NCI-H524 treated with DMSO at 0.1 percent for 48 hours (cell line): ENCODE data around the gene TNS3.

Experiments used
- DNase-seq: peaks from one replicate; lab custom pipeline; 2025; lab: John Stamatoyannopoulos, UW

The TNS3 gene

GRCh38 chr7:47255441-47255840 lies 326.5 kb downstream of the TNS3 start:
- no peak for DNase-seq

- DNase-seq, result no peak
Observed at GRCh38 chr7:47255007-47255406, 326.9 kb downstream of the TNS3 start.

- DNase-seq, result no peak
Observed at GRCh38 chr7:47254081-47254977, 327.6 kb downstream of the TNS3 start.

GRCh38 chr7:47253650-47254080 lies 328.2 kb downstream of the TNS3 start:
- DNase-seq, result no peak

- DNase-seq, result no peak
Observed at GRCh38 chr7:47252675-47253074, 329.2 kb downstream of the TNS3 start.

DNA sequence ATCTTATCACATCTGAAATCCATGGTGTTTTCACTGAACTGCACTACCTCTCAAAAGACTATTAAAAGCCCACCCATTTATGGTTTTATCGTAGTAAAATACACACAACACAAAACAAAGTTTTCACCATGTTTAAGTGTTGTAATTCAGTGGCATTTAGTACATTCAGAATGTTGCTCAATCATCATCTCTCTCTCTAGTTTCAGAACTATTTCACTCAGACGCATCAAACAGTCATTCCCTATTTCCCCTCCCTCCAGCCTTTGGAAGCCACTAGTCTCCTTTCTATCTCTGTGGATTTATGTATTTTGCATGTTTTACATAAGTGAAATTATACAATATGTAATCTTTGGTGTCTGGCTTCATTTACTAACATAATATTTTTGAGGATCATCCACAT lies 332.6 kb downstream of the TNS3 start:
- no peak for DNase-seq

DNA sequence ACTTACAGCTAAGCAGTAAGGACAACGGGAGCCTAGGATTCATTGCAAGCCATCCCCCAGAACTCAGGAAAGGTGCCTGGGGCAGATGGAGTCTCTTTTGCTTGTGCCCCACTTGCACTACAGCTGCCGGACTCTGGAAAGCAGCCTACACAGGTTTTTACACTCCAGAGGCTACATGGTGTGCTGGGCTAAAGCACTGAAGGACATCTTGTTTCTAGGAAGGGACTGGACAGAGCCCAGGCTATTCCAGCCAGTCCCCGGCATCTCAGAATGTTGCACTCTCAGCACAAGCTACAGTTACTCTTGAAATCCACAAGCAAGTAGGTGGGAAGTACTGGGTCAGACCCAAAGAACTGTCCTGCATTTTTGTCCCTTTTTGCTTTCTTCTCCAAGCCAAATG lies 333.1 kb downstream of the TNS3 start:
- DNase-seq, result no peak

GRCh38 chr7:47247132-47247531 lies 334.8 kb downstream of the TNS3 start:
- no peak for DNase-seq

DNA sequence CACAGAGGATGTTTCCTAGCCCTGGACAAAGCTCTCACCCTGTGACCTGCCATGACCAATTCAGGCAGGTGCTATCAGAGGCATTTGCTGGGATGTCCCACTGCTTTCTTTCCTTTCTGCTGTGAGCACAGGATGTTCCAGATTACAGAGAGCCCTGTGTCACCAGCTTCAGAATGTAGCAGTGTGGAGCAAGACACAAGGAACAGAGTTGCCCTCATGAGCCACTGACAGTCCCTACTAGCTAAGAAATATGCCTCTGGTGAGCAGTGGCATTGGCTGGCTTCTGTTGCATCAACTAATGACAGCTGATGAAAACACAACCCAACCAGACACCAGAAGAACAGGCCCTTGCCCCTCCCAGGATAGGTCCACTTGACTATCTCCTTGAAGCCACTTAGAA lies 337.2 kb downstream of the TNS3 start:
- no peak for DNase-seq

DNA sequence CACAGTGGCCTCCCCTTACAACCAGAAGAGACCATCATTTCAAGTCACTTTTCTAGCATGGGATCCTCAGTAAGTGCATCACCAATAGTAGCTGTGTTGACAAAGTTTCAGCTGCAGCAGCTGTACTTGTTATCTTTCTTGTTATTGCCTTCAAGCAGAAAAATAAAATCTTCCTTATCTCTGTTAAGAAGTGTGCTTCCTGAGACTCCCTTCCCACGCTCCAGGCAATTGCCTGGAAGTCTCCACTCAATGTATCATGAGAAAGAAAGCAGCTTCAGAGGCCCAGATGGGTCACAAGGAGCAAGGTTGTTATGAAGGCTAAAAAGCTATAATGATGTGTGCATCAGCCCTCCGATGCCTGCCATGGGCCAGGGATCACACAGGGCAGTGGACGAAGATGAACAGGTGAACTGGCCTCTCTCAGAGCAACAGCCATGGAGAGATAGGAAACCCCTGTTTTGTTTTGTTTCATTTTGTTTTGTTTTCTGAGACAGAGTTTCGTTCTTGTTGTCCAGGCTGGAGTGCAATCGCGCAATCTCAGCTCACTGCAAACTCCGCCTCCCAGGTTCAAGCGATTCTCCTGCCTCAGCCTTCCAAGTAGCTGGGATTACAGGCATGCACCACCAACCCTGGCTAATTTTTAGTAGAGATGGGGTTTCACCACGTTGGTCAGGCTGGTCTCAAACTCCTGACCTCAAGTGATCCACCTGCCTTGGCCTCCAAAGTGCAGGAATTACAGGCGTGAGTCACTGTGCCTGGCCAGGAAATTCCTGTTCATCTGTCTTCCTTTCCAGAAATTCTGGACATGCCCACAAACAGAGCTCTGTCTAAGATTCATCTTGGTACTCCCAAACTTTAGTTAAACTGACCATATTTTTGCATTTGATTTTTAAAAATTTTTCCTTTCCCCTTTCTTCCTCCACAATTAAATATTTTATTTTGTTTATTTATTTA lies 340.5 kb downstream of the TNS3 start:
- DNase-seq, result no peak

DNA sequence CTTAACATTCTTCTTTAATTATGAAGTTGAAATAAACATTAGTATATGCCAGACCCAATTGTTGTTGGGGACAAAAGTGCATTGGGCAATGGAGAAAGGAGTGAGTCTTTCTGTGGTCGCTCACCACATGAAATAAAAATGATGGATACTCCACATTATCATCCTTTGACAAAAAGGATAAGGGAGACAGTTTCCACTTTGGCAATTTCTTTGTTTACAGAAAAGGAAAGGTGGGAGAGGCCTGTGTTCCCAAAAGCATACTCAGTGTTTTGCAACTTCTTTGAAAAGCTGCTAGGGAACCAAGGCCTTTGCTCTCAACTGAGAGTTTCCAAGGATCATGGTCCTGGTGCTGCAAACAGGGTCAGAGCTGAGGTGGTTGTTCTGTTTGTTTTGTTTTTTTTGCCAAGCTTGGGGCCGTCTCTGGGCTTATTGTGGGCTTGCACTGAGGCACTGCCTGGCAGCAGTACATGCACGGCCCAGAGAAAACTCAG lies 341.9 kb downstream of the TNS3 start:
- DNase-seq, result no peak

- DNase-seq, result no peak
Observed at GRCh38 chr7:47239034-47239433, 342.9 kb downstream of the TNS3 start.

GRCh38 chr7:47236480-47237129 lies 345.3 kb downstream of the TNS3 start:
- no peak for DNase-seq

GRCh38 chr7:47233996-47234395 lies 347.9 kb downstream of the TNS3 start:
- DNase-seq, result no peak

- peak; percentile 2 for DNase-seq
Observed at GRCh38 chr7:47232751-47233412, 349.0 kb downstream of the TNS3 start.

- no peak for DNase-seq
Observed at GRCh38 chr7:47231627-47232026, 350.3 kb downstream of the TNS3 start.

DNA sequence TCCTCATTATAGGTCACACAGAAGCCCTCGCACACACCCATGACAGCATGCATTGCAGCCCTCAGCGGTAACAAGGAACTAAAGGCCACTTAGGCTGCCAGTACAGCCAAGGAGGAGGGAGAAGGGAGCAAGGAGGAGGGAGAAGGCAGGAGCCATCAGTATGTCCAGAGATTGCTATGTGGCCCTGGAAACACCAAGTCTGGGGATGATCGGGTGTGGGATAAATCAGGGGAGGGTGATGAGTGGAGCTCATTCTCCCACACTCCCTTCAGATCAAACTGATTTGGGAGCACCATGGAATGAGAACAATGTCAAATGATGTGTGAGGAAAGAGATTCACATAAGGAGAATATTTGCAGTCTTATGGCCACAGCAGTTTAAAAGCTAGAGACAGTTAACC lies 350.9 kb downstream of the TNS3 start:
- no peak for DNase-seq

DNA sequence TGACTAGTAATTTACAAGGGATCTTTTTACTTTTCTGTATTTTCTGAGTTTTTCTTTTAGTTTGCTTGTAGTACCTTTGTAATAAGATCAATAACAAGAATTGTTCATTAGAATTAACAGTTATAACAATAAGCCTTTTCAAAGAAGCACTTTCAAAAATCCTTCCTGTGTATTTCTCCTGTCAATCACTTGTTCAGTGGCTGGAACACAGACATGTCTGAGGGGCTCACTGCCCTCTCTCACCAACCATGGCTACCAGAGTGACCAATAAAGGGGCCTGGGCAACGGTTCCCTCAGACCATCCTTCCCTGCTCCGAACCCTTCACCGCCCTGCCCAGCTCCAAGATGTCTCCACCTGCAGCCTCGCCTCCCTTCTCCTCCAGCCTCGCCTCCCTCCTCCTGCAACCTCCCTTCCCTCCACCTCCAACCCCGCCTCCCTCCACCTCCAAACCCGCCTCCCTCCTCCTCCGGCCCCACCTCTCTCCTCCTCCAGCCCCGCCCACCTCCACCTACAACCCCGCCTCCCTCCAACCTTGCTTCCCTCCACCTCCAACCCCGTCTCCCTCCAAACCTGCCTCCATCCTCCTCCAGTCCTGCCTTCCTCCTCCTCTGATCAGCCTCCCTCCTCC lies 353.4 kb downstream of the TNS3 start:
- DNase-seq, result no peak

DNA sequence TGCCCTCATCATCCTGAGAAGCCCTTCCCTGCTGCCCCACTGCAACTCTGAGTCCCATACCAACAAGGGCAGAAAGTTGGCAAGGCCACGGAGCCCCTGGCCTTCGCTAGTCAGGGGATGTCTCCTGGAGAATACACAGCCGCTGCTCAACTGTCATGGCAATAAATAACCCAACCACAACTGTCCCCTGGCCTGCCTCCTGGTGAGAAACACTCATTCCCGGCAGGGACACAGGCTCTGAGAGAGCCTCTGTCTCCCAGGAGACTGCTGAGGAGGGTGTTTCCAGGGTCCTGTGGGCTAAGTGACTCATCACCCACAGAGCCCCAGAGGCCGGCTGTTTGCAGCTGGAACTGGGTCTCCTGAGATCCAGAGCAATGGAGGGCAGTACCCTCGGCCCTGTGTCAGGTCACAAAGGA lies 354.1 kb downstream of the TNS3 start:
- DNase-seq, result no peak

DNA sequence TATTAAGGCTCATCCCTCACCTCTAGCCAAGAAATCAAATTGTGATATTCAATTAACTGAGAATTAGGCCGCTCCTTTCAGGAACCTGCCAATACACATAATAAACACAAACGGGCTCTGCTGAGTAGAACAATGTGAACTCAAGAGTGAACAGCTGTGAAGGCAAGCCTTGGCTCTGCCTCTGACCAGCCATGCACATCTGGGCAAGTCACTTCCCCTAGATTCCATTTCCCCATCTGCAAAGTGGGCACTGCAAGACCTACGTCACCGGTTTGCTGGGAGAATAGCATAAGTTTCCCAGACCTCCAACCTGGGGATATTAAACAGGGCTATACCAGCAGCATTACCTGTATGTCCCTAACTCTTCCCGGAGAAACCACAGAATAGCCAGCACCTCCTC lies 355.2 kb downstream of the TNS3 start:
- DNase-seq, result no peak
